ENCODE data around the gene SAV1.

DNA sequence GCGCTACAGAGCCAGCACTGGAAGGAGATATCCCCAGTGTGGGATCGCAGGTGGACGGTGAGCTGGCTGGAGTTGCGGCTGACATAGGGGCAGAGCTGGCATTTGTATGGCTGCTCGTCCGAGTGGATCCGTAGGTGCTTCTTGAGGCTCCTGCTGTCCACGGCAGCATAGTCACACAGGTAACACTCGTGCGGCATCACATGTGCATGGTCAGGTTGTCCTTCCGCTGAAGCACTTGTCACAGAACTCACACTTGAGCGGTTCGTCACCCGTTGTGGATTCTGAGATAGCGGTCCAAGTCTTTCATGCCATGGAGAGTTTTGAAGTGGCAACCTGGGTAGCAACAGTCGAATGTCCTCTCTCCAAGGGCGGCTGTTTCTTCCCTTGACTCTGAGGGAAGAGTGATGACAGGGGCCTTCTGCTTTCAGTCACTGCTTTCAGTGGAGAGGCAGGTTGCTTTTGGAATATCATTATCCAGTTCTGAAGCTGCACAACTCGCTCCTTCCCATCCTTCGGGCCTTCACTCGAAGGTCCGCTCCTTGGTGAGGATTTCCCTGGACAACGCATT is 37.0 kb upstream of the SAV1 start:
- TF ChIP-seq, protein P1, sequence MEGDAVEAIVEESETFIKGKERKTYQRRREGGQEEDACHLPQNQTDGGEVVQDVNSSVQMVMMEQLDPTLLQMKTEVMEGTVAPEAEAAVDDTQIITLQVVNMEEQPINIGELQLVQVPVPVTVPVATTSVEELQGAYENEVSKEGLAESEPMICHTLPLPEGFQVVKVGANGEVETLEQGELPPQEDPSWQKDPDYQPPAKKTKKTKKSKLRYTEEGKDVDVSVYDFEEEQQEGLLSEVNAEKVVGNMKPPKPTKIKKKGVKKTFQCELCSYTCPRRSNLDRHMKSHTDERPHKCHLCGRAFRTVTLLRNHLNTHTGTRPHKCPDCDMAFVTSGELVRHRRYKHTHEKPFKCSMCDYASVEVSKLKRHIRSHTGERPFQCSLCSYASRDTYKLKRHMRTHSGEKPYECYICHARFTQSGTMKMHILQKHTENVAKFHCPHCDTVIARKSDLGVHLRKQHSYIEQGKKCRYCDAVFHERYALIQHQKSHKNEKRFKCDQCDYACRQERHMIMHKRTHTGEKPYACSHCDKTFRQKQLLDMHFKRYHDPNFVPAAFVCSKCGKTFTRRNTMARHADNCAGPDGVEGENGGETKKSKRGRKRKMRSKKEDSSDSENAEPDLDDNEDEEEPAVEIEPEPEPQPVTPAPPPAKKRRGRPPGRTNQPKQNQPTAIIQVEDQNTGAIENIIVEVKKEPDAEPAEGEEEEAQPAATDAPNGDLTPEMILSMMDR (IDR thresholded peaks at IDR 0.05; ENCODE audit: low read length): no peak
- no peak for TF ChIP-seq EZH2 (IDR thresholded peaks at IDR 0.05; ENCODE audit: borderline replicate concordance, low read length)
